Gastrocnemius medialis (tissue), 4 donors: ENCODE data around the gene IMPACT.

ENCODE experiments used
- POLR2A ChIP-seq, 2 donors: fragments of 450-650 bp; IDR thresholded peaks; one replicate each; pipeline ENCODE4 v1.6.1; 2017; ENCODE audit warnings: antibody characterized with exemption in 2 of 2, mild to moderate bottlenecking in 2 of 2, moderate library complexity in 2 of 2
- TF ChIP-seq, protein P1 (sequence below), 5 experiments: fragments of 450-650 bp in 3 of 5; fragments of 200-600 bp in 2 of 5; sonication (generic) in 2 of 5; IDR thresholded peaks in 4 of 5; conservative IDR thresholded peaks in 1 of 5; 1 replicate in 4 of 5; 2 replicates in 1 of 5; pipeline ENCODE4 v1.5.1; 2016 to 2019; ENCODE audit warnings: antibody characterized with exemption in 5 of 5, mild to moderate bottlenecking in 3 of 5, moderate library complexity in 3 of 5

DNA sequence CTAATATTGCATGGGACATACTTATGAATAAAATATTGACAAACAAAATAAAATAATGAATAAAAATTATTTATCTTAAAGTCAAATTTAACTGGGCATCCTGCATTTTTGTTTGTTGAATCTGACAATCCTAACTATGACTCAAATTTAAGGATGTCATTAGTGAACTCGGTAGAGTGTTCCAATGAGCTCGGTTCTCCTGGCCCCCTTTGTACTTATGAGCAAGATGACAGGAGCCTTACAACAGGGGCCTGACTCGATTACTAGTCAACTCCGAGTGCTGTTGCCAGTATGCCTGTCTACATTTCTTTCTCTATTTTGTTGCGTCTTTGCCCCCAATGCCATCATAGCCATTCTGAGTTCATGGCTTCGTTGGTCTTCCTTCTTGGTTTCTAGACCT lies 74.3 kb downstream of the IMPACT start:
- TF ChIP-seq, protein P1, sequence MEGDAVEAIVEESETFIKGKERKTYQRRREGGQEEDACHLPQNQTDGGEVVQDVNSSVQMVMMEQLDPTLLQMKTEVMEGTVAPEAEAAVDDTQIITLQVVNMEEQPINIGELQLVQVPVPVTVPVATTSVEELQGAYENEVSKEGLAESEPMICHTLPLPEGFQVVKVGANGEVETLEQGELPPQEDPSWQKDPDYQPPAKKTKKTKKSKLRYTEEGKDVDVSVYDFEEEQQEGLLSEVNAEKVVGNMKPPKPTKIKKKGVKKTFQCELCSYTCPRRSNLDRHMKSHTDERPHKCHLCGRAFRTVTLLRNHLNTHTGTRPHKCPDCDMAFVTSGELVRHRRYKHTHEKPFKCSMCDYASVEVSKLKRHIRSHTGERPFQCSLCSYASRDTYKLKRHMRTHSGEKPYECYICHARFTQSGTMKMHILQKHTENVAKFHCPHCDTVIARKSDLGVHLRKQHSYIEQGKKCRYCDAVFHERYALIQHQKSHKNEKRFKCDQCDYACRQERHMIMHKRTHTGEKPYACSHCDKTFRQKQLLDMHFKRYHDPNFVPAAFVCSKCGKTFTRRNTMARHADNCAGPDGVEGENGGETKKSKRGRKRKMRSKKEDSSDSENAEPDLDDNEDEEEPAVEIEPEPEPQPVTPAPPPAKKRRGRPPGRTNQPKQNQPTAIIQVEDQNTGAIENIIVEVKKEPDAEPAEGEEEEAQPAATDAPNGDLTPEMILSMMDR (IDR thresholded peaks at IDR 0.05 in 4 of 5, conservative IDR thresholded peaks at IDR 0.05 in 1 of 5) = no peak
- no peak for TF ChIP-seq POLR2A (IDR thresholded peaks at IDR 0.05)
